IMR-90 (cell line): Measurements from ENCODE around the gene ZNF469. TPM values are rescaled to one million over a fixed set of nuclear protein-coding genes. Genes with fewer than 3 reads are reported as not detected.
A peak's percentile ranks its signal among the peaks of the same experiment; 100 is the strongest.

Experiments used
- ATAC-seq: fragments of 200-7000 bp; cut with Tn5 transposase; 2 replicates; pipeline ENCODE4 v1.9.1; 2020; ENCODE audit warnings: low read depth, mild to moderate bottlenecking, moderate library complexity
- BruUV-seq: library from RNA; stranded (reverse); fragments of 400-500 nt; replicated peaks from 2 replicates; lab custom pipeline; 2021; lab: Mats Ljungman, UMichigan
- CTCF ChIA-PET: fragments of 300-600 bp; formaldehyde crosslinking; extraction: SDS; loops from one replicate; lab custom pipeline; 2021; ENCODE audit warnings: antibody characterized with exemption; lab: Yijun Ruan, JAX
- POLR2A ChIA-PET: fragments of 300-600 bp; sonication (Branson Sonifier 250); formaldehyde crosslinking; loops from one replicate; lab custom pipeline; 2022; ENCODE audit warnings: antibody characterized with exemption; ENCODE audit not compliant: unreplicated experiment; lab: Charles Lee
- DNase-seq: peaks from one replicate; pipeline ENCODE4 v3.0.0; 2013
- H2AFZ ChIP-seq: replicated peaks from 2 replicates; pipeline ENCODE3; 2013; ENCODE audit warnings: low read length, mild to moderate bottlenecking; ENCODE audit not compliant: poor library complexity
- H2AK5ac ChIP-seq: 2 replicates; pipeline ENCODE4 v1.6.1; 2013; ENCODE audit warnings: low read depth, low read length, inconsistent platforms
- H2AK9ac ChIP-seq: replicated peaks from 2 replicates; pipeline ENCODE3; 2013; ENCODE audit warnings: mild to moderate bottlenecking, low read depth, low read length, moderate library complexity; ENCODE audit not compliant: poor library complexity
- H2BK120ac ChIP-seq: 2 replicates; pipeline ENCODE4 v1.6.1; 2013; ENCODE audit warnings: low read depth, low read length, inconsistent platforms
- H2BK15ac ChIP-seq: 3 replicates; pipeline ENCODE4 v1.6.1; 2013; ENCODE audit warnings: low read depth, low read length, inconsistent platforms
- H2BK20ac ChIP-seq: 2 replicates; pipeline ENCODE4 v1.6.1; 2013; ENCODE audit warnings: low read depth, mild to moderate bottlenecking, inconsistent platforms, low read length, moderate library complexity
- H2BK5ac ChIP-seq: 2 replicates; pipeline ENCODE4 v1.6.1; 2013; ENCODE audit warnings: mild to moderate bottlenecking, low read depth, low read length, inconsistent platforms; ENCODE audit not compliant: poor library complexity, severe bottlenecking
- H3K14ac ChIP-seq: replicated peaks from 2 replicates; pipeline ENCODE4 v1.6.1; 2013; ENCODE audit warnings: low read depth, low read length, inconsistent platforms
- H3K18ac ChIP-seq: 2 replicates; pipeline ENCODE4 v1.6.1; 2013; ENCODE audit warnings: low read depth, low read length, control low read depth
- H3K23ac ChIP-seq: 2 replicates; pipeline ENCODE4 v1.6.1; 2013; ENCODE audit warnings: low read depth, low read length, inconsistent platforms
- H3K27ac ChIP-seq: 2 replicates; pipeline ENCODE4 v1.5.1; 2013; ENCODE audit warnings: mild to moderate bottlenecking, control low read depth, low read length; ENCODE audit not compliant: insufficient read depth
- H3K27me3 ChIP-seq: 2 replicates; pipeline ENCODE4 v1.6.1; 2013; ENCODE audit warnings: low read length; ENCODE audit not compliant: control insufficient read depth, insufficient read depth
- H3K36me3 ChIP-seq: 2 replicates; pipeline ENCODE4 v1.6.1; 2013; ENCODE audit warnings: low read length, mixed read lengths; ENCODE audit not compliant: control insufficient read depth, insufficient read depth
- H3K4ac ChIP-seq: 2 replicates; pipeline ENCODE4 v1.6.1; 2013; ENCODE audit warnings: low read depth, low read length, inconsistent platforms
- H3K4me1 ChIP-seq: 2 replicates; pipeline ENCODE4 v1.6.1; 2013; ENCODE audit warnings: low read length, mixed read lengths; ENCODE audit not compliant: control insufficient read depth, insufficient read depth
- H3K4me2 ChIP-seq: 2 replicates; pipeline ENCODE4 v1.6.1; 2013; ENCODE audit warnings: low read depth, mild to moderate bottlenecking, control low read depth, low read length, moderate library complexity
- H3K4me3 ChIP-seq: 2 replicates; pipeline ENCODE4 v1.5.1; 2013; ENCODE audit warnings: low read depth, mild to moderate bottlenecking, control low read depth, low read length, moderate library complexity; ENCODE audit not compliant: insufficient read depth
- H3K56ac ChIP-seq: 2 replicates; pipeline ENCODE4 v1.6.1; 2013; ENCODE audit warnings: low read length, inconsistent platforms; ENCODE audit not compliant: insufficient read depth; ENCODE audit errors: extremely low read depth
- H3K79me1 ChIP-seq, 2 experiments: 2 replicates each; pipeline ENCODE4 v1.6.1; 2013; ENCODE audit warnings: low read length in 2 of 2, inconsistent platforms in 1 of 2, low read depth in 1 of 2
- H3K9ac ChIP-seq: 2 replicates; pipeline ENCODE4 v1.6.1; 2013; ENCODE audit warnings: low read depth, low read length, control low read depth
- H3K9me1 ChIP-seq: 2 replicates; pipeline ENCODE4 v1.6.1; 2013; ENCODE audit warnings: low read length, inconsistent platforms; ENCODE audit not compliant: insufficient read depth
- H3K9me3 ChIP-seq: 2 replicates; pipeline ENCODE4 v1.6.1; 2013; ENCODE audit warnings: low read length; ENCODE audit not compliant: control insufficient read depth, insufficient read depth
- H4K20me1 ChIP-seq: 2 replicates; pipeline ENCODE4 v1.6.1; 2013; ENCODE audit warnings: low read length, inconsistent platforms; ENCODE audit not compliant: insufficient read depth
- H4K5ac ChIP-seq: 2 replicates; pipeline ENCODE4 v1.6.1; 2013; ENCODE audit warnings: mild to moderate bottlenecking, low read depth, low read length, control low read depth
- H4K8ac ChIP-seq, 2 experiments: 2 replicates each; pipeline ENCODE4 v1.6.1; 2013; ENCODE audit warnings: low read depth in 2 of 2, low read length in 2 of 2, control low read depth in 1 of 2, inconsistent platforms in 1 of 2
- H4K91ac ChIP-seq: 2 replicates; pipeline ENCODE4 v1.6.1; 2013; ENCODE audit warnings: low read depth, low read length, inconsistent platforms; ENCODE audit not compliant: insufficient read depth
- BHLHE40 ChIP-seq: fragments of 150-350 bp; IDR thresholded peaks from 2 replicates; pipeline ENCODE4 v1.6.1; 2016; ENCODE audit warnings: mild to moderate bottlenecking, low read depth, low read length
- CHD1 ChIP-seq: IDR thresholded peaks from 2 replicates; pipeline ENCODE4 v1.6.1; 2012; ENCODE audit warnings: low read depth, low read length, improper control_type of control experiment
- MAZ ChIP-seq: IDR thresholded peaks from 2 replicates; pipeline ENCODE4 v1.6.1; 2012; ENCODE audit warnings: low read depth, mild to moderate bottlenecking, low read length, improper control_type of control experiment, moderate library complexity, borderline replicate concordance
- MXI1 ChIP-seq: IDR thresholded peaks from 2 replicates; pipeline ENCODE4 v1.6.1; 2012; ENCODE audit warnings: low read depth, mild to moderate bottlenecking, low read length, moderate library complexity, borderline replicate concordance
- POLR2A ChIP-seq: IDR thresholded peaks from 2 replicates; pipeline ENCODE4 v1.6.1; 2012; ENCODE audit warnings: mild to moderate bottlenecking, low read depth, low read length
- RAD21 ChIP-seq: IDR thresholded peaks from 2 replicates; pipeline ENCODE4 v1.6.1; 2012; ENCODE audit warnings: low read length, improper control_type of control experiment
- RCOR1 ChIP-seq: IDR thresholded peaks from 2 replicates; pipeline ENCODE4 v1.6.1; 2012; ENCODE audit warnings: mild to moderate bottlenecking, low read length, improper control_type of control experiment; ENCODE audit not compliant: insufficient replicate concordance
- SMC3 ChIP-seq: fragments of 150-350 bp; IDR thresholded peaks from 2 replicates; pipeline ENCODE4 v1.6.1; 2016; ENCODE audit warnings: low read depth, mild to moderate bottlenecking, antibody characterized with exemption, low read length, moderate library complexity
- WGBS, 2 experiments: methylation state at CpG; one replicate each; pipeline versions ENCODE4 v1.1.5 to v1.1.7; 2013; ENCODE audit warnings: missing lambda C conversion rate in 2 of 2; ENCODE audit not compliant: insufficient read length in 1 of 2; ENCODE audit errors: extremely low coverage in 2 of 2; 5-methylcytosine and 5-hydroxymethylcytosine counted together
- dilution Hi-C: fragments of 300-500 bp; cut with HindIII; formaldehyde crosslinking; loops from one replicate; pipeline ENCODE4 v1.14.3; 2018; ENCODE audit warnings: low sequenced_read_pairs; ENCODE audit not compliant: unreplicated experiment
- in situ Hi-C: fragments of 300-500 bp; cut with MboI; formaldehyde crosslinking; loops from 3 replicates; pipeline ENCODE4 v1.14.3; 2019; ENCODE audit warnings: low sequenced_read_pairs, inconsistent platforms, mixed read lengths
- intact Hi-C: fragments of 100-400 bp; cut with micrococcal nuclease; formaldehyde crosslinking; loops from 2 replicates; pipeline ENCODE4 v1.10.0; 2022
- polyA plus RNA-seq, 3 experiments: library from polyadenylated mRNA; depleted of rRNA; stranded (reverse); fragments of >200 nt; gene quantifications; 2 replicates each; pipeline ENCODE4 v1.2.3, GENCODE V29; 2012; ENCODE audit warnings: low replicate concordance in 1 of 3
- total RNA-seq: library from RNA; depleted of rRNA; stranded (reverse); fragments of >200 nt; gene quantifications from 2 replicates; pipeline ENCODE4 v1.2.3, GENCODE V29; 2012
- TF ChIP-seq, protein P1 (sequence below): fragments of 150-350 bp; IDR thresholded peaks from 2 replicates; pipeline ENCODE4 v1.6.1; 2017; ENCODE audit warnings: mild to moderate bottlenecking, antibody characterized with exemption, low read length, low read depth

The ZNF469 gene
- total and polyA plus RNA-seq, 2 of the 4 experiments (the other 2 are of a cell fraction): 1.1 to 13.3 TPM

DNA sequence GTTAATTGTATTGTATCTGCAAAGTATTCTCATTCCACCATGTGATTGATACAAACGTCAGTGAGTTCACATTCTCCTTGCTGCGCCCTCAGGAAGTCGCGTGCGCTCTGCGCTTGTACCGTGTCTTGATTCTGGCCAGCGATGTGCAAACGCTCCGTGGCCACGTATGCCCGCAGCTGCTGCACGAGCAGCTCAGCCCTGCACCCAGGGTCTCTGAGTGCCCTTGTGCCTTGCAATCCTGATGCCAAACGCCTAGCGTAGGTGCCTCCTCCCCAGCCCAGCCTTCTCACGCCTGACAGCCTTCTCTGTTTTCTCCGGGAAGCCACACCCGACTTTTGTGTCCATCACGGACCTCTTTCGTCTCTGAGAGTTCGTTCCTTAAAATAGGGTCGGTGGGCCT, 9.4 kb downstream of the ZNF469 start:
- Histone ChIP-seq H2BK20ac (no peak overlapping the region), H3K27me3 (no peaks in the 10 kb centered on the region), H3K56ac (no peak overlapping the region), H3K4me1 (peaks cover 20% of the 10 kb centered on the region), H3K36me3 (peaks cover 76% of the 10 kb centered on the region), H3K9me1 (peaks cover 45% of the 10 kb centered on the region), H4K5ac (no peak overlapping the region), H2AK9ac (no peak overlapping the region), H3K4ac (no peak overlapping the region), H3K4me3 (no peak overlapping the region), H3K27ac (no peak overlapping the region), H3K18ac (no peak overlapping the region), H3K9ac (no peak overlapping the region), H3K14ac (no peak overlapping the region), H2AFZ (no peak overlapping the region), H3K9me3 (no peaks in the 10 kb centered on the region), H2BK120ac (no peak overlapping the region), H4K8ac (no peak overlapping the region), H3K23ac (no peak overlapping the region), H2BK15ac (no peak overlapping the region), H3K79me1 (peaks cover 15 to 88% of the 10 kb centered on the region in 2 experiments; a peak in 3 of 4 replicates), H2AK5ac (peak overlapping the region; percentile 20; the same call in 1 of the 2 replicates), H4K20me1 (peaks cover 99% of the 10 kb centered on the region), H2BK5ac (no peak overlapping the region), H4K91ac (no peak overlapping the region), H3K4me2 (no peak overlapping the region)
- CTCF ChIA-PET: no interaction called here
- ATAC-seq (no peak), DNase-seq (no peak)
- POLR2A ChIA-PET: no interaction called here
- dilution Hi-C loops (no loop called here), in situ Hi-C loops (no loop called here), intact Hi-C loops (no loop called here)
- BruUV-seq: no TSS peak
- TF ChIP-seq POLR2A: no peak
- TF ChIP-seq RCOR1: no peak
- TF ChIP-seq, protein P1, sequence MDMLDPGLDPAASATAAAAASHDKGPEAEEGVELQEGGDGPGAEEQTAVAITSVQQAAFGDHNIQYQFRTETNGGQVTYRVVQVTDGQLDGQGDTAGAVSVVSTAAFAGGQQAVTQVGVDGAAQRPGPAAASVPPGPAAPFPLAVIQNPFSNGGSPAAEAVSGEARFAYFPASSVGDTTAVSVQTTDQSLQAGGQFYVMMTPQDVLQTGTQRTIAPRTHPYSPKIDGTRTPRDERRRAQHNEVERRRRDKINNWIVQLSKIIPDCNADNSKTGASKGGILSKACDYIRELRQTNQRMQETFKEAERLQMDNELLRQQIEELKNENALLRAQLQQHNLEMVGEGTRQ: no peak
- no peak for TF ChIP-seq BHLHE40
- no peak for TF ChIP-seq RAD21
- TF ChIP-seq MAZ: no peak
- no peak for TF ChIP-seq SMC3
- TF ChIP-seq MXI1: no peak
- TF ChIP-seq CHD1: no peak
- 92% methylated on average over 15 of the region's 22 CpGs; no CpG with 5 or more reads in 1 of the 2 experiments for whole genome bisulfite sequencing, 2 experiments
